OCI-LY3 (cell line): ENCODE measurements around the gene MYL10.

ENCODE experiments used
- CTCF ChIP-seq: fragments of 200-600, 300-600 bp; sonication (generic); IDR thresholded peaks from 2 replicates; pipeline ENCODE4 v1.5.1; 2014; ENCODE audit warnings: antibody characterized with exemption, low read length, low read depth
- EZH2phosphoT487 ChIP-seq: fragments of 200-600 bp; shearing (Covaris generic); IDR thresholded peaks from 2 replicates; pipeline ENCODE4 v1.6.1; 2018; ENCODE audit warnings: antibody characterized with exemption, mixed run types, low read depth

DNA sequence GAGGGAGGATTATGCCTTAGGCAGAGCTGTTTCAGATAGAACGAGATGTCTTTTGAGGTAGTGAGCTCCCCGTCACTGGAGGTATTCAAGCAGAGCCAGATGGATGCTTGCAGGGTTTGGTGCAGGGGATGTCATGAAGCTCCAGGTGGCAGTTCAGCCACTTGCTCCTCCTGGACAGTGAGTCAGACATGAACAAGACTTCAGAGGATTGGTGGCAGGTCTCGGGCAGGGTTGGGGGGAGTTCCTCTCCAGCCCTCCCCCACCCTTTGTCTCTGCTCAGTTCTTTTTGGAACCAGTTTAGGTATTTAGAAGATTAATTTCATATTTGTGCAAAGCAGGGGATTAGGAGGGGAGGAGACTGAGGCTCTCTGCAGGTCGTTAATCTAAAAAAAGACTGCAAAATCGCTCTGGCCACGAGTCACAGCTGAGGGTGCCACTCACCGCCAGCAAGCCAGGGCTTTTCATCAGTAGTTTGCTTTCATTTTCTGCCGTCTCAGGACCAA, 21.5 kb upstream of the MYL10 start:
- TF ChIP-seq CTCF (no peak), EZH2phosphoT487 (no peak)
